Osteocyte (in vitro differentiated cells): Measurements from ENCODE around the gene CCR3. TPM values are rescaled to one million over a fixed set of nuclear protein-coding genes. Genes with fewer than 3 reads are reported as not detected.

Experiments used
- DNase-seq: peaks from one replicate; pipeline ENCODE4 v3.0.0; 2021; ENCODE audit warnings: mixed read lengths; ENCODE audit not compliant: unreplicated experiment; ENCODE audit errors: extremely low spot score
- H3K27ac Mint-ChIP-seq: one replicate; pipeline ENCODE4 v1.8.0; 2021; ENCODE audit warnings: mild to moderate bottlenecking, mixed read lengths; ENCODE audit not compliant: unreplicated experiment
- H3K27me3 Mint-ChIP-seq: one replicate; pipeline ENCODE4 v1.8.0; 2021; ENCODE audit warnings: mixed read lengths; ENCODE audit not compliant: unreplicated experiment
- H3K36me3 Mint-ChIP-seq: one replicate; pipeline ENCODE4 v1.8.0; 2021; ENCODE audit warnings: mixed read lengths; ENCODE audit not compliant: unreplicated experiment
- H3K4me1 Mint-ChIP-seq: one replicate; pipeline ENCODE4 v1.8.0; 2021; ENCODE audit warnings: mixed read lengths; ENCODE audit not compliant: unreplicated experiment
- H3K4me3 Mint-ChIP-seq: one replicate; pipeline ENCODE4 v1.8.0; 2021; ENCODE audit warnings: mild to moderate bottlenecking, moderate library complexity, mixed read lengths; ENCODE audit not compliant: unreplicated experiment
- H3K9me3 Mint-ChIP-seq: one replicate; pipeline ENCODE4 v1.8.0; 2021; ENCODE audit warnings: mixed read lengths; ENCODE audit not compliant: unreplicated experiment
- total RNA-seq: library from RNA; stranded (reverse); gene quantifications from 2 replicates; pipeline ENCODE4 v1.2.1, GENCODE V29; 2021
- TF ChIP-seq, protein P1 (sequence below): fragments of 200-600 bp; sonication (generic); IDR thresholded peaks from 2 replicates; pipeline ENCODE4 v1.5.0; 2021; ENCODE audit warnings: antibody characterized with exemption, mild to moderate bottlenecking, moderate library complexity

CCR3 gene
- total RNA-seq, 1 donor from 2014 or later: not detected

- TF ChIP-seq, protein P1, sequence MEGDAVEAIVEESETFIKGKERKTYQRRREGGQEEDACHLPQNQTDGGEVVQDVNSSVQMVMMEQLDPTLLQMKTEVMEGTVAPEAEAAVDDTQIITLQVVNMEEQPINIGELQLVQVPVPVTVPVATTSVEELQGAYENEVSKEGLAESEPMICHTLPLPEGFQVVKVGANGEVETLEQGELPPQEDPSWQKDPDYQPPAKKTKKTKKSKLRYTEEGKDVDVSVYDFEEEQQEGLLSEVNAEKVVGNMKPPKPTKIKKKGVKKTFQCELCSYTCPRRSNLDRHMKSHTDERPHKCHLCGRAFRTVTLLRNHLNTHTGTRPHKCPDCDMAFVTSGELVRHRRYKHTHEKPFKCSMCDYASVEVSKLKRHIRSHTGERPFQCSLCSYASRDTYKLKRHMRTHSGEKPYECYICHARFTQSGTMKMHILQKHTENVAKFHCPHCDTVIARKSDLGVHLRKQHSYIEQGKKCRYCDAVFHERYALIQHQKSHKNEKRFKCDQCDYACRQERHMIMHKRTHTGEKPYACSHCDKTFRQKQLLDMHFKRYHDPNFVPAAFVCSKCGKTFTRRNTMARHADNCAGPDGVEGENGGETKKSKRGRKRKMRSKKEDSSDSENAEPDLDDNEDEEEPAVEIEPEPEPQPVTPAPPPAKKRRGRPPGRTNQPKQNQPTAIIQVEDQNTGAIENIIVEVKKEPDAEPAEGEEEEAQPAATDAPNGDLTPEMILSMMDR: no peak
- Mint-ChIP-seq H3K9me3 (peaks cover 1% of the 10 kb centered on the region), H3K4me1 (no peaks in the 10 kb centered on the region), H3K4me3 (no peak overlapping the region), H3K36me3 (no peaks in the 10 kb centered on the region), H3K27ac (no peak overlapping the region), H3K27me3 (peaks cover 15% of the 10 kb centered on the region)
- DNase-seq: no peak
Measured at GRCh38 chr3:46284981-46285683, 42.9 kb downstream of the CCR3 start.

DNA sequence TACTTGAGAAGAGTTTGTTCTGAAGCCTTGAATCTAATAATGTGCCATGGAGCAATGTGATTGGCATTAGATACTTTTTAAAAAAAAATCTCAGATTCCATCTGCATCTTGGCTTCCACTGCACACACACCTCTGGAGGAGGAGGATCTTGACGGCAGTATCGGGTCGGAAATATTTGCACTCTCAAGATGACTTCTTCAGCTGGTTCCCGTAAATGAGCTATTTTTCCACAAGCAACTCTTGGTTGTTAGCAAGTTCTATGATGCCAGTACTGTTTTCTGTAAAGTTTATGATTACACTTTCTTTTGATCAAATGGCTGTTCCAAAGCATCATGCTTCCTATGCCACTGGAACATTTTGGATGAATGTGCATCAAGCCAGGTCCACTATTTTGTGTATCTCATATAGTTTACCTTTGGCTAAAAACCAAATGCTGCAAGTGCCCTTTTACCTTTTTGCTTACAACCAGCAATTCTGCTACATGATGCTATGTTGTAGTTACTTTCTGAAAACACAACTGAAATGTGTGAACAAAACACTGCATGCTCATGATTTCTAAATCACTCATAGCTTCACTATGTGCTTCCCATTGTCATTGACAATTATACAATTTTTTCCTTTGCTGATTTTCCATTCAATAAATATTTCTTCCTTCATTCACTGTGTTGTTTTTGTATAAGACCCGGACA lies 43.8 kb downstream of the CCR3 start:
- no peak overlapping the region for H3K4me3 Mint-ChIP-seq
- H3K36me3 Mint-ChIP-seq: no peaks in the 10 kb centered on the region
- H3K27ac Mint-ChIP-seq: no peak overlapping the region
- no peaks in the 10 kb centered on the region for H3K9me3 Mint-ChIP-seq
- TF ChIP-seq, protein P1: no peak
- no peak for DNase-seq
- peaks cover 17% of the 10 kb centered on the region for H3K27me3 Mint-ChIP-seq
- H3K4me1 Mint-ChIP-seq: no peaks in the 10 kb centered on the region

DNA sequence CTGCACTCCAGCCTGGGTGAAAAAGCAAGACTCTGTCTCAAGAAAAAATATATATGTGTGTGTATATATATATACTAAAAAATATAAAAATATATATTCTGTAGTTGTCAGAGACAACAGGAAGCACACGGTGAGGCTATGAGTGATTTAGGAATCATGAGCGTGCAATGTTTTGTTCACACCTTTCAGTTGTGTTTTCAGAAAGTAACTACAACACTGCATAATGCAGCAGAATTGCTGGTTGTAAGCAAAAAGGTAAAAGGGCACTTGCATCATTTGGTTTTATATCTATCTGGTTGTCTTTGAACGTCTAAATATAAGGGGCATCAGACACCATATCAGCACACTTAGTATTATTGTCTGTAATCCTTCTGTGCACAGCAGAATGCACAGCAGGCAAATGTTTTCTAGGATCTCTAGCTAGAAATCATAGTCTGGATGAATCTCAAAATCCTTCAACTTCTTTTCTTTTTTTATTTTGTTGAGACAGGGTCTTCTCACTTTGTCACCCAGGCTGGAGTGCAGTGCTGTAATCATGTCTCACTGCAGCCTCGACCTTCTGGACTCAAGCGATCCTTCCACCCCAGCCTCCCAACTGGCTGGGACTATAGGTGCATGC lies 44.8 kb downstream of the CCR3 start:
- Mint-ChIP-seq H3K9me3 (no peaks in the 10 kb centered on the region), H3K4me1 (no peaks in the 10 kb centered on the region), H3K4me3 (no peak overlapping the region), H3K27me3 (peaks cover 27% of the 10 kb centered on the region), H3K36me3 (no peaks in the 10 kb centered on the region), H3K27ac (no peak overlapping the region)
- TF ChIP-seq, protein P1: no peak
- DNase-seq: no peak

GRCh38 chr3:46289551-46289950 lies 47.3 kb downstream of the CCR3 start:
- H3K9me3 Mint-ChIP-seq: no peaks in the 10 kb centered on the region
- H3K36me3 Mint-ChIP-seq: no peaks in the 10 kb centered on the region
- TF ChIP-seq, protein P1: no peak
- peaks cover 24% of the 10 kb centered on the region for H3K27me3 Mint-ChIP-seq
- no peaks in the 10 kb centered on the region for H3K4me1 Mint-ChIP-seq
- no peak for DNase-seq
- no peak overlapping the region for H3K4me3 Mint-ChIP-seq
- H3K27ac Mint-ChIP-seq: no peak overlapping the region

GRCh38 chr3:46289966-46290365 lies 47.7 kb downstream of the CCR3 start:
- H3K9me3 Mint-ChIP-seq: no peaks in the 10 kb centered on the region
- no peak overlapping the region for H3K27ac Mint-ChIP-seq
- TF ChIP-seq, protein P1: no peak
- H3K4me3 Mint-ChIP-seq: no peak overlapping the region
- H3K36me3 Mint-ChIP-seq: no peaks in the 10 kb centered on the region
- DNase-seq: no peak
- H3K27me3 Mint-ChIP-seq: peaks cover 24% of the 10 kb centered on the region
- H3K4me1 Mint-ChIP-seq: no peaks in the 10 kb centered on the region
